Panc1 (cell line): ENCODE measurements around the gene DGLUCY.

Experiments
- CTCF ChIP-seq: fragments of 450-650 bp; IDR thresholded peaks from 2 replicates; pipeline ENCODE4 v1.5.1; 2017; ENCODE audit warnings: mild to moderate bottlenecking
- POLR2AphosphoS5 ChIP-seq: IDR thresholded peaks from 2 replicates; pipeline ENCODE4 v1.6.1; 2012; ENCODE audit warnings: mild to moderate bottlenecking, low read depth, low read length, moderate library complexity
- SIN3A ChIP-seq: IDR thresholded peaks from 2 replicates; pipeline ENCODE4 v1.6.1; 2012; ENCODE audit warnings: low read depth, mild to moderate bottlenecking, low read length, moderate library complexity, borderline replicate concordance; ENCODE audit not compliant: insufficient read depth
- TCF7L2 ChIP-seq: IDR thresholded peaks from 2 replicates; pipeline ENCODE4 v1.6.1; 2011; ENCODE audit warnings: mild to moderate bottlenecking, low read depth, low read length, inconsistent platforms
- TF ChIP-seq, protein P1 (sequence below), 2 experiments: IDR thresholded peaks; 2 replicates each; pipeline ENCODE4 v1.6.1; 2011 to 2012; ENCODE audit warnings: low read depth in 2 of 2, control low read depth in 1 of 2, low read length in 1 of 2, mild to moderate bottlenecking in 1 of 2, moderate library complexity in 1 of 2; ENCODE audit not compliant: insufficient read depth in 1 of 2

DNA sequence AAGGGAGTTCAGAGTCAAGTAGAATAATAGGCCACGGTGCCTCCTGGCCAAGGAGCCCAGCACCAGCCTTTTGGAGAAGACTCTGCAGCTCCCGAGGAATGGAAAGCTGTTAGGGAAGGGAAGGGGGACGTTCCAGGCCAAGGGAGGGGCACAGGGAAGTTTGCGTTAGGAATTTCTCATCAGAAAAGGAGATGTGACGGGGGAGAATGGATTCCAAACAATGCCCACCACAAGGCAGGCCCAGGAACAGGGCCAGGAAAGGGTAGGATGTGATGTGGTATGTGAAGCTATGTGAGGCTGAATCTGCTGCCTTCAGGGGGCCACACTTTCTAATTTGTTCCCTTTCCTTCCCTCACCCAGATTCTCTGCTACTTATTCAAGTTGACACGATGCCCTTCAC, 46.0 kb downstream of the DGLUCY start:
- TF ChIP-seq POLR2AphosphoS5 = no peak
- TF ChIP-seq CTCF = no peak
- TF ChIP-seq, protein P1, sequence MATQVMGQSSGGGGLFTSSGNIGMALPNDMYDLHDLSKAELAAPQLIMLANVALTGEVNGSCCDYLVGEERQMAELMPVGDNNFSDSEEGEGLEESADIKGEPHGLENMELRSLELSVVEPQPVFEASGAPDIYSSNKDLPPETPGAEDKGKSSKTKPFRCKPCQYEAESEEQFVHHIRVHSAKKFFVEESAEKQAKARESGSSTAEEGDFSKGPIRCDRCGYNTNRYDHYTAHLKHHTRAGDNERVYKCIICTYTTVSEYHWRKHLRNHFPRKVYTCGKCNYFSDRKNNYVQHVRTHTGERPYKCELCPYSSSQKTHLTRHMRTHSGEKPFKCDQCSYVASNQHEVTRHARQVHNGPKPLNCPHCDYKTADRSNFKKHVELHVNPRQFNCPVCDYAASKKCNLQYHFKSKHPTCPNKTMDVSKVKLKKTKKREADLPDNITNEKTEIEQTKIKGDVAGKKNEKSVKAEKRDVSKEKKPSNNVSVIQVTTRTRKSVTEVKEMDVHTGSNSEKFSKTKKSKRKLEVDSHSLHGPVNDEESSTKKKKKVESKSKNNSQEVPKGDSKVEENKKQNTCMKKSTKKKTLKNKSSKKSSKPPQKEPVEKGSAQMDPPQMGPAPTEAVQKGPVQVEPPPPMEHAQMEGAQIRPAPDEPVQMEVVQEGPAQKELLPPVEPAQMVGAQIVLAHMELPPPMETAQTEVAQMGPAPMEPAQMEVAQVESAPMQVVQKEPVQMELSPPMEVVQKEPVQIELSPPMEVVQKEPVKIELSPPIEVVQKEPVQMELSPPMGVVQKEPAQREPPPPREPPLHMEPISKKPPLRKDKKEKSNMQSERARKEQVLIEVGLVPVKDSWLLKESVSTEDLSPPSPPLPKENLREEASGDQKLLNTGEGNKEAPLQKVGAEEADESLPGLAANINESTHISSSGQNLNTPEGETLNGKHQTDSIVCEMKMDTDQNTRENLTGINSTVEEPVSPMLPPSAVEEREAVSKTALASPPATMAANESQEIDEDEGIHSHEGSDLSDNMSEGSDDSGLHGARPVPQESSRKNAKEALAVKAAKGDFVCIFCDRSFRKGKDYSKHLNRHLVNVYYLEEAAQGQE (IDR thresholded peaks at IDR 0.05; ENCODE audit: insufficient read depth in 1 of 2, low read depth in 2 of 2, low read length in 1 of 2) = no peak
- no peak for TF ChIP-seq SIN3A
- TF ChIP-seq TCF7L2 = no peak
